ENCODE data around the gene C6orf52. TPM values are rescaled to one million over a fixed set of nuclear protein-coding genes. Genes with fewer than 3 reads are reported as not detected.

C6orf52 gene
- total RNA-seq (2021; ENCODE audit: unreplicated experiment) (3.9 TPM), Bru-seq, nascent RNA (percentile 60 among the genes with signal in this experiment), BruChase-seq, experiment 1, labeled RNA remaining after a 6-hour chase (percentile 39 among the genes with signal in this experiment), BruChase-seq, experiment 2, labeled RNA remaining after a 2-hour chase (percentile 44 among the genes with signal in this experiment)
- polyA plus RNA-seq (2012) = 2.7 and 3.1 TPM in 2 replicates
- long read RNA-seq, partial matches to known transcripts = 1 of 3 reads
- long read RNA-seq, other reads (novel, unspliced or antisense) = 1 of 3 reads

GRCh38 chr6:10694302-10695085 lies at the start of gene C6orf52, which contains the start of gene PAK1IP1:
Gene C6orf52 (minus strand): TSS chr6:10694616. CDS start chr6:10687550, 7,066 bp downstream.
Gene PAK1IP1 (plus strand): TSS chr6:10694972. CDS start chr6:10694986, 14 bp downstream.
- Histone ChIP-seq H3K27ac (ENCODE audit: low read depth, low read length) (peak within 1 kb of the TSS; percentile 68), H4K20me1 (ENCODE audit: insufficient read depth) (no peaks in the 10 kb centered on the region; the same call in 1 of the 2 replicates), H3K4me1 (ENCODE audit: control insufficient read depth in 1 of 2, insufficient read depth in 2 of 2, low read length in 2 of 2) (peaks cover 11 to 19% of the 10 kb centered on the region in 2 experiments; a peak in 3 of 4 replicates), H3K9ac (ENCODE audit: low read length) (peak within 1 kb of the TSS; percentile 94), H3K9me3 (ENCODE audit: control insufficient read depth in 1 of 2, insufficient read depth in 1 of 2, low read depth in 1 of 2, low read length in 2 of 2) (no peaks in the 10 kb centered on the region), H3K4me2 (ENCODE audit: low read length) (peak within 1 kb of the TSS; percentile 88), H2AFZ (ENCODE audit: low read depth, low read length, poor library complexity, severe bottlenecking) (peak within 1 kb of the TSS; percentile 36), H3K9me2 (ENCODE audit: insufficient read depth) (no peaks in the 10 kb centered on the region), H3K4me3 (replicated peaks in 1 of 2; ENCODE audit: low read depth in 1 of 2, low read length in 2 of 2) (peak within 1 kb of the TSS; percentile 87 to 89), H3K36me3 (ENCODE audit: control insufficient read depth in 1 of 2, insufficient read depth in 2 of 2, low read length in 2 of 2) (peaks cover 7 to 9% of the 10 kb centered on the region in 2 experiments; a peak in 2 of 4 replicates), H3K79me2 (ENCODE audit: insufficient read depth, low read length) (peaks cover 63% of the 10 kb centered on the region), H3K27me3 (ENCODE audit: insufficient read depth, low read length) (no peaks in the 10 kb centered on the region)
- ATAC-seq (peak; percentile 95), DNase-seq (ENCODE audit: low read depth, low spot score) (peak; percentile 88)
- BruUV-seq (replicated peaks) = TSS peak; percentile 81
- CTCF ChIA-PET = no interaction called here
- POLR2A ChIA-PET = interaction anchor here (0.7 to 1.5 kb wide), 4 partner anchors 8 to 53 kb away, joined by 4 to 6 read pairs (median 5); partner anchors contain the start of genes TMEM14B and TMEM14C
- intact Hi-C loops (cut with micrococcal nuclease) = loop anchor here (1.0 to 5.0 kb wide), 5 partner anchors 28 to 216 kb away; partner anchors contain the start of gene TMEM14B
- RAD21 ChIA-PET (ENCODE audit: low non-redundant PET in 1 of 2, low total read pairs in 2 of 2, uncharacterized antibody in 2 of 2, unreplicated experiment in 2 of 2) = no interaction called here
- peak; percentile 80 for TF ChIP-seq ZBTB33 (IDR thresholded peaks at IDR 0.05; ENCODE audit: extremely low read depth, insufficient replicate concordance, low read length)
- peak; percentile 82 for TF ChIP-seq POLR2A (IDR thresholded peaks at IDR 0.05; ENCODE audit: borderline replicate concordance, extremely low read depth, insufficient read depth, insufficient read length)
- TF ChIP-seq SRF (IDR thresholded peaks at IDR 0.05; ENCODE audit: low read depth) = peak; percentile 95
- TF ChIP-seq ZFX (IDR thresholded peaks at IDR 0.05) = peak; percentile 28; the same call in 1 of the 2 replicates
- peak; percentile 95 for TF ChIP-seq SIN3A (IDR thresholded peaks at IDR 0.05; ENCODE audit: low read depth)
- no peak for TF ChIP-seq EZH2 (IDR thresholded peaks at IDR 0.05)
- no peak for TF ChIP-seq CTCF (IDR thresholded peaks at IDR 0.05 in 2 of 3, conservative IDR thresholded peaks at IDR 0.05 in 1 of 3; ENCODE audit: borderline replicate concordance in 1 of 3, insufficient read depth in 1 of 3, low read depth in 2 of 3, low read length in 2 of 3)
- 0 out of 2 replicates have a peak, but pooled peaks have one; percentile 7 for TF ChIP-seq JUND (IDR thresholded peaks at IDR 0.05)
- peak; percentile 99 for TF ChIP-seq MAX (IDR thresholded peaks at IDR 0.05)
- no peak for TF ChIP-seq TCF7L2 (IDR thresholded peaks at IDR 0.05; ENCODE audit: borderline replicate concordance, extremely low read depth, insufficient read depth, insufficient read length)
- no peak for TF ChIP-seq ATF3 (IDR thresholded peaks at IDR 0.05)
- TF ChIP-seq CEBPB (IDR thresholded peaks at IDR 0.05; ENCODE audit: low read depth) = no peak
- peak; percentile 65; the same call in 1 of the 2 replicates for TF ChIP-seq ELF1 (IDR thresholded peaks at IDR 0.05; ENCODE audit: borderline replicate concordance, low read depth)
- TF ChIP-seq REST (IDR thresholded peaks at IDR 0.05; ENCODE audit: low read depth) = no peak
- TF ChIP-seq RAD21 (IDR thresholded peaks at IDR 0.05; ENCODE audit: low read depth) = 0 out of 2 replicates have a peak, but pooled peaks have one; percentile 18
- TF ChIP-seq FOSL1 (IDR thresholded peaks at IDR 0.05; ENCODE audit: low read depth) = no peak
- peak; percentile 54; the same call in 1 of the 2 replicates for TF ChIP-seq EGR1 (IDR thresholded peaks at IDR 0.05; ENCODE audit: low read depth)

All from HCT116 (cell line).